HG03469 (cell line): ENCODE measurements around the gene PRSS33.

ENCODE experiments used
- ATAC-seq: cut with Tn5 transposase; IDR thresholded peaks from one replicate; pipeline ENCODE4 v1.9.1; 2021; ENCODE audit warnings: mild to moderate bottlenecking, moderate library complexity, moderate number of reproducible peaks; ENCODE audit not compliant: unreplicated experiment

Gene PRSS33

DNA sequence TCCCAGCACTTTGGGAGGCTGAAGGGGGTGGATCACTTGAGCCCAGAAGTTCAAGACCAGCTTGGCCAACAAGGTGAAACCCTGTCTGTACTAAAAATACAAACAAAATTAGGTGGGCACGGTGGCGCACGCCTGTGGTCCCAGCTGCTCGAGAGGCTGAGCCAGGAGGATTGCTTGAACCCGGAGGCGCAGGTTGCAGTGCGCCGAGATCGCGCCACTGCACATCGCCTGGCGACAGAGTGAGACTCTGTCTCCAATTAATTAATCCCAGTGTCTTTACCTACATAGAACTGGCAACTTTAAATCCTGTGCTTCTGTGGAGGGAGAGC lies 8.8 kb downstream of the PRSS33 start:
- ATAC-seq, result no peak

GRCh38 chr16:2777903-2778629 lies 9.3 kb downstream of the PRSS33 start:
- ATAC-seq, result no peak

DNA sequence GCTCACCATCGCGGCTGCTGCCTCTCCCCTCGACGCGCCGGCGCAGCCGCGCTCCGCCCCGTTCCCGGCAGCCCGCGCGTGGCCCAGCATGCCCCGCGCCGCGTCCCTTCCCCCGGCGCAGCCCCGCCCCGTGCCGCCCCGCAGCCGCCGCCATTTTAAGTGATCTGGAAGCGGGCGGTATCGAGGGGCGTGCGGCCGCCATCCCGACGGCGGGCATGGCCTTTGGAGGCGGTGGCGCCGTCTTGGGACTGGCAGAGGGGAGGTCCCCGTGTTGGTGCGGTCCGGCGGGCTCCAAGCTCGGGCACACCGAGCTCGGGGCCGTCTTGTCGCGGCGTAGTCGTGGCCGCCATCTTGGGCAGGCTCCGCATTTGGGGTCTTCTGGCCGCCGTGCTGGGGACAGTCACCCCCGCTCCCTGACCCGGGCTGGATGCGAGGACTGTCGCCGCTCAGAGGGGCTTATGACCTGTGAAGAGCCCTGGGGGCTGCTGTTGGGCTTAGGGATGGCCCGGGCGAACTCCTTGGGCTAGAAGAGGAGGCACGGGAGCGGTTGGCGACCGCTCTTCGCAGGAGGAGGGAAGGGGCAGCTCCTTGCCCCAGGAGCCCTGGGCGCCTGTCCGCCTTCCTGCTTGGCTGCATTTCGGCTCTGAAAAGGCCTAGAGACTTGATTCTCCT lies 10.0 kb downstream of the PRSS33 start, which contains the start of gene ELOB:
TSS of gene ELOB (minus strand) at position 50 of the 672 bp plus-strand sequence. CDS start at position 9, 41 bp downstream.
- peak; percentile 41 for ATAC-seq

- ATAC-seq, result peak; percentile 18
Observed at GRCh38 chr16:2776500-2777139, 10.7 kb downstream of the PRSS33 start.

DNA sequence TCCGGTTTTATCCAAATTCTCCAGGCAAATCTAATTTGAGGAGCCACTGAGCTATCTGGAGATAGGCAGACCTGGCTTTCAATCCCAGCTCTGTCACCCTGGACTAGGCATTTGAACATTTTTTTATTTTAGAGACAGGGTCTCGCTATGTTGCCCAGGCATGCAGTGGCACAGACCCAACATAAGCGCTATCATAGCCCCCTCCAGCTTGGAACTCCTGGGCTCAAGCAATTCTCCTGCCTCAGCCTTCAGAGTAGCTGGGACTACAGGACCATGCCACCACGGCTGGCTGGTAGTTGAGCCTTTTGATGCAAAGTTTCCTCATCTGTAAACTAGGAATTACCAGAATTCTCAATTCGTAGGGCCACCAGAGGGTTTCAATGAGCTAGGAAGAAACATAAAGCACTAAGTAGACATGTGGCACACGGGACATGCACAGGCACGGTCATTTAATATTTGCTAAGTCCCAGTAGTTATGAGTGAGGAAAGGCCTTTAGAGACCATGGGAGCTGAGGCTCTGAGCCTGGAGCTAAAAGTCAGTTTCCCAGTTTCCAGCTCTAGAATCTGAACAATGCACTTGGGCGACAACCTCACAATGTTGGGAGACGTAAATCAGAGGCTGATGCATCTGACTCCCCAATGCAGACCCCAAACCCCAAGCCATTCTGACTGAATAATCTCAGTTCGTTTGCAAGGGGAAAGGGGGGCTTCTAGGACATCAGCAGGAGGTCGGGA lies 11.4 kb downstream of the PRSS33 start:
- no peak for ATAC-seq

- ATAC-seq, result no peak
Observed at GRCh38 chr16:2775131-2775716, 12.1 kb downstream of the PRSS33 start.

DNA sequence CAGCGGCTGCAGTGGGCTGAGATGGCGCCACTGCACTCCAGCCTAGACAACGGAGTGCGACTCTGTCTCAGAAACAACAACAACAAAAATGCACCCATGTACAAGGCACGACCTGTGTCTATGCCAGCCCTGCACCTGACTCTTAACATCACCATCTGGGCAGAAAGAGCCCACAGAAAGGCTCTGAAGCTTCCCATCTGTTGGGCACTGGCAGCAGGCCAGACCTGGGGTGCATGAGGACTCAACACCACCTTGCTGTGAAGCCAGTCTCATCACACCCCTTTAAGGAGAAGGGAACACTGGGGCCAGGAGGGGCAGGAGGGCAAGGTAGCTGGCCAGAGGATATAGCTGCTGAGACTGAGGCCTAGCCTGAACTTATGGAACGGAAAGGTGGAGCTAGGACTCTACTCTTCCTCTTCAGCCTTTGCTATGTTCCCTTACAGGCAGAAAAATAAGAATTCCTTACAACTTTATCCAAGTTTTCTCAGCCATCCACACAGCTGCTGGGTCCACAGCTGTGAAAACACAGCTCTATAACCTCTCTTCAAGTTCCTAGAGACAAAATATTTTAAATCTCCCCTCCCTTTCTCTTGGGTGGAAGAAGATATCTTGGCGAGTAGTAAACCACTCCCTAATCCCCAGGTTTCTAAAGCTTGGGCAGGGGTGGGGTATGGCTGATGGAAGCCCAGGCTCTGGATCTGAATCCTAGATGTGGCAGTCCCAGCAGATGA lies 13.0 kb downstream of the PRSS33 start:
- no peak for ATAC-seq

GRCh38 chr16:2773188-2773968 lies 14.0 kb downstream of the PRSS33 start:
- no peak for ATAC-seq

- no peak for ATAC-seq
Observed at GRCh38 chr16:2771496-2772402, 15.6 kb downstream of the PRSS33 start.

GRCh38 chr16:2770057-2770951 lies 17.1 kb downstream of the PRSS33 start:
- no peak for ATAC-seq

DNA sequence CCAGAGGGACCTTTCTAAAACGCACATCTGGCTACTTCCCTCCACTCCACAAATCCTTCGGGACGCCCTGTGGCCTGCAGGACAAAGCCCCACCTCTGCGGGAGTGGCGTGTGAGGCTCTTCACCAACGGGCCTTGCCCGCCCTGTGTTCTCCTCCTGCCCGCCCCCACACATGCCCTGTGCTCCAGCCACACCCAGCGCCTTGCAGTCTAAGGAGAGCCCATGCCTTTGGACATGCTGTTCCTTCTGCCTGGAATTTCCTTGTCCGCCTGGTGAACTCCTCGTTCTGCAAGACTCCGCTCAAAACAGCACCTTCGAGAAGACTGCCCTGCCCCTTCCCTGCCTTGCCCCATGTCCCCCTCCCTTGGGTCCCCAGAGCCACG lies 17.7 kb downstream of the PRSS33 start:
- ATAC-seq, result no peak

DNA sequence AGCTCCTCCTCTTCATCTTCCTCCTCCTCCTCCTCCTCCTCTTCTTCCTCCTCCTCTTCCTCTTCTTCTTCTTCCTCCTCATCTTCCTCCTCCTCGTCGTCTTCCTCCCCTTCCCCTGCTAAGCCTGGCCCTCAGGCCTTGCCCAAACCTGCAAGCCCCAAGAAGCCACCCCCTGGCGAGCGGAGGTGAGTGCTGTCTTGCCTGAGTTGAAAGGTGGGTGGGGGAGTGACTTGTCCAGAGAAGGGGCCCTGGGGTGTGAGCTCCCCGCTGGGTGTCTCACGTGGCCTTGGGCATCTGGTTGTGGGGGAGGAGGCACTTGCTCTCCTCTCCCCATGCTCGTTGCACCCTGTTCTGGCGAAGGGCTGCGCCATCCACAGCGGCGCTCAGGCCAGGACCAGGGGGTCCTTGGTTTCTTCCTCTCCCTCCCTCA lies 18.2 kb downstream of the PRSS33 start:
- no peak for ATAC-seq

DNA sequence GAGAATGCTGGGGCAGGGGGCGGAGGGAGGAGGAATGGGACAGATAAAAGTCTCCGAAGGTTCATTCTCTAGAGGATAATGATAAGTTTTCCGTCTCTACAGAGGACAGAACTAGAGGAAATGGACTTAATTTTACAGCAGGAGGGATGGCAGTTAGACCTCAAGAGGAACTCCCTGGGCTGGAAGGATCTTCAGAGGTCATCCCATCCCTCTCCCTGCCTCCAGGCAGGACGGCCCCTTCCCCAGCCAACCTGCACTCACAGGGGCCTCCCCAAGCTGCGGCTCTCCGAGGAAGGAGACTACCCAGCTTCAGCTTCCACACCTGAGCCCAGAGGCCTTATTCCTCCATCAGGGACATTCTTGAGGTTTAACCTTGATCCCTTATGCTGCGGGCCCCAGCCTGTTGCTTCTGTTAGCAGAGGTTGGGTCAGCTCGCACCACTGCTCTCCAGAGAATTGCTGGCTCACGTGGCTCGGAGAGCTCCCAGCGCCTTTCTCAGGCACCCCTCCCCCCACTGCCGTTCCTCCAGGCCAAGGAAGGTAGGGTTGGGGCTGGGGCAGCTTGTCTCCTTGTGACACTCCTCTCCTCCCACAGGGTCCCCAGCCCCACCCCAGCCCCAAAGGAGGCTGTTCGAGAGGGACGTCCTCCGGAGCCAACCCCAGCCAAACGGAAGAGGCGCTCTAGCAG lies 18.8 kb downstream of the PRSS33 start:
- no peak for ATAC-seq

- ATAC-seq, result no peak
Observed at GRCh38 chr16:2767891-2768290, 19.5 kb downstream of the PRSS33 start.

DNA sequence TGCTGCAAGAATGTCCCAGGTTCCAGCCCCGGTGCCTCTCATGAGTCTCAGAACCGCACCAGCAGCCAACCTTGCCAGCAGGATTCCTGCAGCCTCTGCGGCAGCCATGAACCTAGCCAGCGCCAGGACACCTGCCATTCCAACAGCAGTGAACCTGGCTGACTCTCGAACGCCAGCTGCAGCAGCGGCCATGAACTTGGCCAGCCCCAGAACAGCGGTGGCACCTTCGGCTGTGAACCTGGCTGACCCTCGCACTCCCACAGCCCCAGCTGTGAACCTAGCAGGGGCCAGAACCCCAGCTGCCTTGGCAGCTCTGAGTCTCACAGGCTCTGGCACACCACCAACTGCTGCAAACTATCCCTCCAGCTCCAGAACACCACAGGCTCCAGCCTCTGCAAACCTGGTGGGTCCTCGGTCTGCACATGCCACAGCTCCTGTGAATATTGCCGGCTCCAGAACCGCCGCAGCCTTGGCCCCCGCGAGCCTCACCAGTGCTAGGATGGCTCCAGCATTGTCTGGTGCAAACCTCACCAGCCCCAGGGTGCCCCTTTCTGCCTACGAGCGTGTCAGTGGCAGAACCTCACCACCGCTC lies 20.1 kb downstream of the PRSS33 start:
- no peak for ATAC-seq

- ATAC-seq, result no peak
Observed at GRCh38 chr16:2766430-2767139, 20.8 kb downstream of the PRSS33 start.
